Vagina (tissue), 2 donors: ENCODE results near the gene SERINC5. TPM values are rescaled to one million over a fixed set of nuclear protein-coding genes. Genes with fewer than 3 reads are reported as not detected.

ENCODE experiments used
- DNase-seq, 2 donors: peaks; one replicate each; pipeline ENCODE4 v3.0.0-alpha.2; 2017; ENCODE audit errors: extremely low spot score in 2 of 2
- H3K27ac ChIP-seq: fragments of 200-600 bp; sonication (generic); one replicate; pipeline ENCODE4 v1.5.1; 2019
- H3K27me3 ChIP-seq: fragments of 200-600 bp; sonication (generic); one replicate; pipeline ENCODE4 v1.5.1; 2019
- H3K36me3 ChIP-seq, 2 donors: fragments of 200-600 bp; sonication (generic); one replicate each; pipeline ENCODE4 v1.5.1; 2017 to 2019
- H3K4me1 ChIP-seq: fragments of 200-600 bp; sonication (generic); one replicate; pipeline ENCODE4 v1.5.1; 2019
- H3K4me3 ChIP-seq, 2 donors: fragments of 200-600 bp; sonication (generic); 1 replicate in 1 of 2; 2 replicates in 1 of 2; pipeline ENCODE4 v1.5.1; 2016 to 2019
- H3K9me3 ChIP-seq: fragments of 200-600 bp; sonication (generic); one replicate; pipeline ENCODE4 v1.5.1; 2019
- CTCF ChIP-seq, 3 experiments: fragments of 450-650 bp in 2 of 3; fragments of 200-600 bp in 1 of 3; sonication (generic) in 1 of 3; IDR thresholded peaks; one replicate each; pipeline ENCODE4 v1.5.1; 2017 to 2019; ENCODE audit warnings: antibody characterized with exemption in 3 of 3, mild to moderate bottlenecking in 2 of 3, moderate library complexity in 2 of 3
- POLR2A ChIP-seq, 2 donors: fragments of 450-650 bp; IDR thresholded peaks; one replicate each; pipeline ENCODE4 v1.6.1; 2017; ENCODE audit warnings: antibody characterized with exemption in 2 of 2, mild to moderate bottlenecking in 2 of 2, moderate library complexity in 2 of 2
- POLR2AphosphoS5 ChIP-seq, 2 donors: sonication (generic); formaldehyde crosslinking; IDR thresholded peaks; one replicate each; pipeline ENCODE4 v1.9.0; 2017; ENCODE audit warnings: antibody characterized with exemption in 2 of 2, mild to moderate bottlenecking in 2 of 2, low read depth in 1 of 2; ENCODE audit not compliant: insufficient read depth in 1 of 2
- intact Hi-C: fragments of 100-400 bp; cut with DNase I; formaldehyde crosslinking; loops from one replicate; pipeline ENCODE4 v1.15.1; 2023
- total RNA-seq: library from RNA; depleted of rRNA; stranded (reverse); fragments of >200 nt; gene quantifications from one replicate; pipeline ENCODE4 v1.2.3, GENCODE V29; 2016

Gene SERINC5
- total RNA-seq, 1 donor from 2014 or later = 35.6 TPM

- Histone ChIP-seq H3K4me1 (no peaks in the 10 kb centered on the region), H3K27me3 (no peaks in the 10 kb centered on the region), H3K27ac (no peak overlapping the region), H3K4me3 (no peak overlapping the region), H3K36me3 (peaks cover 0 to 13% of the 10 kb centered on the region in 2 donors), H3K9me3 (no peaks in the 10 kb centered on the region)
- DNase-seq = no peak
- TF ChIP-seq CTCF (IDR thresholded peaks at IDR 0.05) (no peak), POLR2A (IDR thresholded peaks at IDR 0.05) (no peak), POLR2AphosphoS5 (IDR thresholded peaks at IDR 0.05; ENCODE audit: insufficient read depth in 1 of 2, low read depth in 1 of 2) (no peak)
- intact Hi-C loops = no loop called here
These were observed 104.0 kb downstream of the SERINC5 start for GRCh38 chr5:80151890-80152289.

- peaks cover 0 to 20% of the 10 kb centered on the region in 2 donors for H3K36me3 ChIP-seq
- no peak overlapping the region for H3K4me3 ChIP-seq
- H3K27ac ChIP-seq = no peak overlapping the region
- no peaks in the 10 kb centered on the region for H3K9me3 ChIP-seq
- H3K27me3 ChIP-seq = no peaks in the 10 kb centered on the region
- no peak for TF ChIP-seq POLR2AphosphoS5 (IDR thresholded peaks at IDR 0.05; ENCODE audit: insufficient read depth in 1 of 2, low read depth in 1 of 2)
- no peak for TF ChIP-seq POLR2A (IDR thresholded peaks at IDR 0.05)
- TF ChIP-seq CTCF (IDR thresholded peaks at IDR 0.05) = no peak
- no peaks in the 10 kb centered on the region for H3K4me1 ChIP-seq
- intact Hi-C loops = no loop called here
- DNase-seq = no peak
These were observed 105.1 kb downstream of the SERINC5 start for GRCh38 chr5:80150731-80151130.

DNA sequence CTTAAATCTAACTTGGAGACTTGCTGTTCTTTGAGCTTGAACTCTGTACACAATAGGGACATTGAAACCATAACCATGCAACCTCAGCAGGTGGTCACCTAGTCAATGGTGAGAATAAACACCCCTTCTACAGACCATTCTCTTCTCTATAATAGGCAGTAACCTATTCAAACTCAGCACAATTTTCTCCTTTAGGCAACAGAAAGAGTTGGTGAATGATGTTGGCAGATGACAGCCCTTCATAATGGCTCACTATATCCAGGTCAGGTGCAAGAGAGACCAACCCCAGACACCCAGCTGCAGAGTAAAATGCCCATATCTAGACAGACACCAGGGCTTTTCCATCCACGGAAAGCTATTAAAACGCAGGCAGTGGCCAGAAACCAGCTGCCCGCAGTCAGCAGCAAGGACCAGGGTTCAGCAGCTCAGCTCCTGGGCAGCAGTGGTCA lies 106.7 kb downstream of the SERINC5 start:
- TF ChIP-seq POLR2A (IDR thresholded peaks at IDR 0.05) (no peak), CTCF (IDR thresholded peaks at IDR 0.05) (no peak), POLR2AphosphoS5 (IDR thresholded peaks at IDR 0.05; ENCODE audit: insufficient read depth in 1 of 2, low read depth in 1 of 2) (no peak)
- H3K9me3 ChIP-seq = no peaks in the 10 kb centered on the region
- peaks cover 0 to 27% of the 10 kb centered on the region in 2 donors for H3K36me3 ChIP-seq
- no peaks in the 10 kb centered on the region for H3K27me3 ChIP-seq
- no peak overlapping the region for H3K27ac ChIP-seq
- peak in 1 of 2 donors; percentile 54 for DNase-seq
- no peaks in the 10 kb centered on the region for H3K4me1 ChIP-seq
- intact Hi-C loops = no loop called here
- no peak overlapping the region for H3K4me3 ChIP-seq

DNA sequence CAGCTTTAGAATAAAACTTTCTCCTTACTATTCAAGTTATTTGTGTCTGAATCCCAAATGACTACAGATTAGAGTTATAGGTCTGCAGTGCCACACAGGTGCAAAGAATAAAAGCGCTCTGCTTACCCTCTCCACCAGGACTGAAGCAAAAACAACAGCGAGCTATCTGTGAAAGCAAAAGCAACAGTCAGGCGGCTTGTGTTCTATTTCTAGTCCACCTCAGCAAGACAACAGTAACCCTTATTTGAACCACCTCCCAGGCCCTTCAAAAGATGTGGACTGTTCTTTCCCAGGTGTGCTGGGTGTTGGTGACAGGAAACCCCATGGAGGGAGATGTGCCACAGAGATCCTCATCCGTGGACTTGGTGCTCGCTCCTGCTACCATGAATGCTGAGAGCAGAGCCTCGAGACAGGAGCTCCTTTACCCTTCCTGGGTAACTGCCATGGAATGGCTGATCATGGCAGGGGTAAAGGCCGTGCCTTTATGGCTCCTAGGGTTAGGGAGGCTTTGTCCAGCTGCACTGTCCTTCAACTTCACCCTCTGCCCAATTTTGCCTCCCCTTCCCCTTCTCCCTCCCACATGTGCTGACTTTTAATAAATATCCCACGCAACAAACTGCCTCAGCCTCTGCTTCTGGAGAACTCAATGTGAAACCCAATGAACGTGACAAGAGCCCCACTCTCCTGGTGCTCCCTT lies 108.6 kb downstream of the SERINC5 start:
- peaks cover 0 to 39% of the 10 kb centered on the region in 2 donors for H3K36me3 ChIP-seq
- no peak overlapping the region for H3K27ac ChIP-seq
- TF ChIP-seq POLR2A (IDR thresholded peaks at IDR 0.05) (no peak), CTCF (IDR thresholded peaks at IDR 0.05) (no peak), POLR2AphosphoS5 (IDR thresholded peaks at IDR 0.05; ENCODE audit: insufficient read depth in 1 of 2, low read depth in 1 of 2) (no peak)
- no peaks in the 10 kb centered on the region for H3K27me3 ChIP-seq
- H3K4me3 ChIP-seq = no peak overlapping the region
- H3K4me1 ChIP-seq = peaks cover 3% of the 10 kb centered on the region
- DNase-seq = peak in 1 of 2 donors; percentile 75
- intact Hi-C loops = no loop called here
- H3K9me3 ChIP-seq = no peaks in the 10 kb centered on the region

DNA sequence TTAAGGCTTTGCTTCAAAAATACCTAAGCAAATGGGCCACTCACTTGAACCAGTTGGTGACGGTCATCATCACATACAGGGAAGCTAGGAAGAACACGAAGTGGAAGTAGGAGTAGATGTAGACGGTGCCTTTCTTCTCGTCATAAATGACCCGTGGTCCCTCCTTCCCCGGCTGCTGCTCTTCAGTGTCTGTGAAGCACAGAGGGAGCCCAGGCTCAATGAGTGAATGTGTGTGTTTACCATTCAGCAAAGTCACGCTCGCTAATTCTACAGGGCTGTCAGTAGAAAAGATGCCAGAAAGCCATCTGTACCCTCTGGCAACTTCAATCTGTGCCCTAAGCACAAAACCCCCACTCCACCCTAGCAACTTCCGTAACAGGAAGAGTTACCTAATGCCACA lies 109.8 kb downstream of the SERINC5 start:
- Histone ChIP-seq H3K27ac (no peak overlapping the region), H3K27me3 (no peaks in the 10 kb centered on the region), H3K9me3 (no peaks in the 10 kb centered on the region), H3K4me3 (no peak overlapping the region), H3K36me3 (peaks cover 0 to 39% of the 10 kb centered on the region in 2 donors), H3K4me1 (peaks cover 15% of the 10 kb centered on the region)
- intact Hi-C loops = no loop called here
- no peak for DNase-seq
- no peak for TF ChIP-seq POLR2AphosphoS5 (IDR thresholded peaks at IDR 0.05; ENCODE audit: insufficient read depth in 1 of 2, low read depth in 1 of 2)
- TF ChIP-seq POLR2A (IDR thresholded peaks at IDR 0.05) = no peak
- TF ChIP-seq CTCF (IDR thresholded peaks at IDR 0.05) = no peak
